IPS DF 4.7 (cell line): ENCODE data around the gene NEK6.
A peak's percentile ranks its signal among the peaks of the same experiment; 100 is the strongest.

Experiments
- DNase-seq: peaks from one replicate; pipeline ENCODE4 v3.0.0-alpha.2; 2013; ENCODE audit warnings: low spot score; ENCODE audit errors: extremely low read depth

NEK6 gene

DNA sequence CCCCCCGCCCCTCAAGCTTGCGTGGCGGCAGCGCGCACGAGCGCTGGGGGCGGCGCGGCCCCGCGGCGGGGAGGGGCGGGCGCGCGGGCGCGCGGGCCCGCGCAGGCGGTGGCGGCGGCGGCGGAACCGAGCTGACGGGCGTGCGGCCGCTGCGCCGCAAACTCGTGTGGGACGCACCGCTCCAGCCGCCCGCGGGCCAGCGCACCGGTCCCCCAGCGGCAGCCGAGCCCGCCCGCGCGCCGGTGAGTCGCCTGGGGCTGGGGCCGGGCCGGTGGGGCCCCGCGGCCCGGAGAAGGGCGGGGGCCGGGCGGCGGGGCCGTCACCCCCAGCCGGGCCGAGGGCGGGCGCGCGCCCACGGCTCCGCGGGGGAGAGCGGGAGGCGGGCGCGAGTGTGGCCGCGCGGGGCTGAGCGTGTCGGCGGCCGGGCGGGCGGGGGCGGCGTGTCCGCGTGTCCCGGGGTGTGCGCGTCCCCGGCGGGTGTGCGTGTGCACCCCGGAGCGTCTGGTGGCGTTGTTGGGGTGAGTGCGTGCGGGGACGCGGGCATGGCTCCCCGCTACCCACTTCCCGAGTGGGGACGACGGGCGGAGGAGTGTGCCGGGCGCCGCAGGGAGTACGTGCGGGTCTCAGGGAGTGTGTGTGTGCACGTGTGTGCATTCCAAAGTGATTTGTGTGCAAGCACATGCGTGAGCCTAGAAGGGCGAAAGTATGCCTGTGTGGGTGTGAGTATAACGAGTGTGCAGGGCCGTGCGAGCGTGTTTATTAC lies at the start of gene NEK6:
Gene NEK6, plus strand, starts transcription at position 106 of the 763 bp plus-strand sequence. CDS start 44,016 bp downstream, outside the sequence.
- DNase-seq, result no peak

DNA sequence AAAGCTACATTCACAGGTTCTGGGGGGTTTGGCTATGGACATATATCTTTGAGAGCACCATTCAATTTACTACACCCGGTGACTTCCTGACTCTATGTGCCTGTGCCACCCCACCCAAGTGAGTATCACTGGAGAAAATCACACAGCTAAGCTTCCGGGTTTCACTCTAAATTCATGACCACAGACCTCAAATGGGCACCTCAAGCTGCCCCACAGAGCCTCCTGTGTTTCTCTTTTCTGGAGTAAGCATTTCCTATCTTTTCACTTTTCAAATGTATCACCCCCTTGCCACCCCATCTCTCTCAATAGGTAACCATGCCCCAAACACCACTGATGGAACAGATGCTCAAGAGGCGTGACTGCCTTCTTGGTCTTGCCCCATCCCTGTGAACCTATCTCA lies 49.2 kb upstream of the NEK6 start:
- no peak for DNase-seq

DNA sequence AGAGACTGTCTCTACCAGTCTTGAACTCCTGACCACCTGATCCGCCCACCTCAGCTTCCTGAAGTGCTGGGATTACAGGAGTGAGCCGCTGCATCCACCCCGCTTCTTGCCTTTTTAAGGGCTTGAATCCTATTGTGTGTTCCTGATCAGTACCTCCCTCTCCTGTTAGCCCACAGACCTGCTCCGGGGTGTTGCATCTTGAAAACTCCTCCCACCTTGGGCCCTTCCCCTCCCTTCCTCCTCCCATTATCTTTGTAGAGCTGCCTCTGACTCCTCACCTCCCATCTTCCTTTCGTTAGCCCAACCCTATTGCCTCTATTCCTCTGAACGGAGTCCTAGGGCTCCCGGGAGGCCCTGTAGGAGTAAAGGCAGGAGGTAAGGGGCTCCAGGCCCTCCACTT lies 48.5 kb upstream of the NEK6 start:
- DNase-seq, result peak; percentile 49

DNA sequence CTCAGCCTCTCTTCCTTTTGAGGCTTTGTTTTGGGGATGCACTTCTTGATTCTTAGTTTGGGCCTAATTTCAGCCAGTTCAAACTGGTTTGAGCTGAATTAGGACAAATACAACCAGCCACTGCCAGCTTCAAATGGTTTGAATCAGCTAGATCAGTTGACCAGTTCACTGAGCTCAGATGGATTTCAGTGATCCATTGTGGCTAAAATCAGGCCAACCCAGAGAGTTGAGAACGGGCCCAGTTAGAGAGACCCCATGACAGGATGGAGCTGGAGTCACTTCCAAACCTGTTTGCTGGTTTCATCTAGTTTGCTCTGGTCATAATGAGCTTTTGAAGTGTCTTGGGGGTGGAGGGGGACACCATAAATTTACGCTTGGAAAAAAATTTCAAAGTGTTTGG lies 48.0 kb upstream of the NEK6 start:
- no peak for DNase-seq

DNA sequence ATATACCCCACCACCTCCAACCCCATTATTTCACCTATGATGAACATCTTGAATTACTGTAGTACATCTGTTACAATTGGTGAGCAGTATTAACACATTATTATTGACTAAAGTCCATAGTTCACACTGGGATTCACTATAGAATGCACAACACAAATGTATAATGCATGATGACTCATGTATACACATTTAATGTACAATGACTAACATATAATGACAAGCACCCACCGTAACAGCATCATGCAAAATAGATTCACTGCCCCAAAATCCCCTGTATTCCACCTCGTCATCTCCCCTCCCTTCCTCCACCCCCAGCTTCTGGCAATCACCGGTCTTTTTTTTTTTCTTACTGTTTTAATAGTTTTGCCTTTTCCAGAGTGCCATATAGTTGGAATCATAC lies 47.1 kb upstream of the NEK6 start:
- no peak for DNase-seq

DNA sequence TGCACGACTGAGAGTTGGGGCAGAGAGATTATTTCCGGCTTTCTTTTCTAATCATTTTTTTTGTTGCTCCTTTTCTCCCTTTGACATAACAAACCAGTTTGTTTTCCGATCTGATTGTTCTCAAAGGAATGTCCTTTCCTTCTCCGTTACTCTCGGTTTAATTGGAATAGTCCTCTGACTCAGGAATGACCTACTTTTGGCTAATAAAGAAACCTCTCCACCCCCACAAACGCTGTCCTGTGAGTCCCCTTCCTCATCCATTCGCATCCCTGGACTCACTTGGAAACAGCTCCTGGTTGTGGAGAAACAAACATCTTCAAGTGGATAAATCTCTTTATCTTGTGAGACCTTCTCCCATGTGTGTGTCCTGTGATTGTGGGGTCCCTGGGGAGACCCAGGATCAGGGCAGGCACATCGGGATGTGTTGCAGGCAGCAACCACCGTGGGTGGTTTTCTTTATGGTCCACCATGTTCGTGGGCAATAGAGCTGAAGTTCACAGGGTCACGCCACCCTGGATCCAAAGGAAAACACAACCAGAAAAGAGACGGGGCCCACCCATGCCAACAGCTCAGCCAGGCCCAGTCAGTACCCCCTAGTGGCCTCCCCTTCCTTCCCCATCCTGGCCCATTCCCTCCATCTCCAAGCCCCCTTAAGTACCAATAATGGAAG lies 45.2 kb upstream of the NEK6 start:
- no peak for DNase-seq

DNA sequence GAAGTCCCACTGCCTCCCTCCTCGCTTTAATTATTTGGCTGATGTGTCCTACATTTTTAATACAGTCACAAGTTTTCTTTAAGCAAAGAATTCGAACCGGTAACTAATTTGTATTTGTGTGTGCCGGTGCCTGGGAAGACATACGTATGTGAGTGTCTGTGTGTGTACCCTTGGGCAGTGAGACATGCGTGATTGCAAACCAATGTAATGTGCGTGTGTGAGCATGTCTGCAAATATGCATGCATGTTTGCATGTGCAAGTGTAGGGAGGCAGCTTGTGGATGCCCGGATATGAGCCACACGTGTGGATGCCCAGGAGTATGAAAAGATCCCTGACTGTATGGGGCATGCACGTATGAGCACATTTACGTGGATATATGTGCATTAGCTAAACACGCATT lies 44.4 kb upstream of the NEK6 start:
- DNase-seq, result no peak

DNA sequence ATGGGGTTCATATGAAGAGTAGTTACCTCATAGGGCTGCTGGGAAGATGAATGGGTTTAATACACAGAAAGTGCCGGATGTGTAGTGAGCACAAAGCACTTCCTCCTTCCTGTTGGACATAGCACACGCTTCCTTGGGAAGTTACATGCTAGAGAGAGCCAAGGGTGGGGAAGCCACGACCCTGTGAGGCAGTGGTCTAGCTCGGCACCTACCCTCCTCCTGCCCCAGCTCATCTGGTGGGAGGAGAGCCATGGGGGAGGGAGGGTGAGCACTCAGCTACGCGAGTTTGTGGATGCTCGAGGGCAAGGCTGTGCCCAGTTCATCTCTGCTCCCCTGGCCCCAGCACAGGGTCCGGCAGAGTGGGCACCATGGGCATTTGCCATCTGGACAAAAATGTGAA lies 43.6 kb upstream of the NEK6 start:
- no peak for DNase-seq

DNA sequence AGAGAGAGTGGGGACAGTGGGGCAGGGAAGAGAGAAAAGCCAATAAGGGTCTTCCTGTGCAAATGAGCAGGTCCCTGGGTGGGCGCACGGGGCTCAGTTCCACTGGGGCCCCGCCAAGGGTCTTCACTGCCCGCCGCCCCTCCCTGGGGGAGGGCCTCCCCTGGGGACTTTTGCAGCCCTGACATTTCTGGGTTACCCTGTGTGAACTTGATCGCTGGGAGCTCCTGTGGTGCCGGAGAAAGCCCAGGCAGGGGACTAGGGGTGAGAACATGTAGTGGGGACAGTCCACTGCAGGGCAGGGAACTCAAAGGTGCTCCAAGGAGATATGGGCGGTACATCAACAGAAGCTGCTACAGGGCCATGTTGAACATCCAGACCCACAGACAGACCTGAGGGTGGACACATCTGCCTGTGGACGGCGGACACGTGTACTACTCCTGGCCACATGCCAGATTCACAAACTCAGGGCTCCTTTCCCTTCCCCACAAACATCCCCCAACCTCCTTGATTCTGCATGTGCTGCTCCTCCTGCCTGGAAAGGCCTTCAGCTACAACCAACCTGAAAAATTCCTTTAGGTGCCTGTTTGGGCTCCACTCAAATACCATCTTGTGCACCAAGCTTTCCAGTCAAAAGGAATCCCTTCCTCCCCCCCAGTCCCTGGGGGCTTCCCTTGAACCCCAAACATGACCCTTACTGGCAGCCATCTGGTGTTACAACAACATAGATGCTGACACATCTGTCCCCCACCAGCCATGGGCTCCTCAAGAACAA lies 43.0 kb upstream of the NEK6 start:
- DNase-seq, result no peak

DNA sequence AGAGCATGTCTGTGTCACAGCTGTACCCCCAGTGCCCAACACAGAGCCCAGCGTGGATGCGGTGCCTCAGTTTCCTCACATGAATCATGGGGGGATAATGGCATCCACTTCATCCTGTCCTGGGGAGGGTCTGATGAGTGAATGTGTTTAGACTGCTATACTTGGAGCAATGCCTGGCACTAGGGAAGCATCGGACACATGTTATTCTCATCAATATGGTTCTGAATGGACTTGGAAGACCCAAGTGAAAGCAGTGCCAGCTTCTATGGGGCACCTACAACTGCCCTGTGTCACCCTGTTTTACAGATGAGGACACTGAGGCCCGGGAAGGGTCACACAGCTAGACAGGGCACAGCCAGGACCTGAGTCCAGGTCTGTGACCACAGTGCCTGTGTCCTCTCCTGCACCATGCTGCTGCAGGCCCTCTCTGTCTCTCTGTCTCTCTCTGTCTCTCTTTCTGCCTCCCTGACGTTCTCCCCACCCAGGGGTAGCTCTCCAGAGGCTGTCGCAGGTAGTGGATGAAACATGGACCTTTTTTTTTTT lies 42.3 kb upstream of the NEK6 start:
- DNase-seq, result no peak

DNA sequence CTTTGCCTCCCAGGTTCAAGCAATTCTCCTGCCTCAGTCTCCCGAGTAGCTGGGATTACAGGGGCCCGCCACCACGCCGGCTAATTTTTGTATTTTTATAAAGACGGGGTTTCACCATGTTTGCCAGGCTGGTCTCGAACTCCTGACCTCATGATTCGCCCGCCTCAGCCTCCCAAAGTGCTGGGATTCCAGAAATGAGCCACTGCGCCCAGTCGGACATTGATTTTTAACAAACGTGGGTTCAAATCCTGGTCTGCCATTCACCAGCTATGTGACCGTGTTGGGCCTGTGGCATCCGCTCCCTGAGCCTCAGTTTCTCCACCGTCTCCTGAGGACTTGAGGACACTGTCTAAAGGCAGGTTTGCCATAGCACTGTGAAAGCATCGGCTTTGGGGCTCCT lies 41.8 kb upstream of the NEK6 start:
- DNase-seq, result no peak

DNA sequence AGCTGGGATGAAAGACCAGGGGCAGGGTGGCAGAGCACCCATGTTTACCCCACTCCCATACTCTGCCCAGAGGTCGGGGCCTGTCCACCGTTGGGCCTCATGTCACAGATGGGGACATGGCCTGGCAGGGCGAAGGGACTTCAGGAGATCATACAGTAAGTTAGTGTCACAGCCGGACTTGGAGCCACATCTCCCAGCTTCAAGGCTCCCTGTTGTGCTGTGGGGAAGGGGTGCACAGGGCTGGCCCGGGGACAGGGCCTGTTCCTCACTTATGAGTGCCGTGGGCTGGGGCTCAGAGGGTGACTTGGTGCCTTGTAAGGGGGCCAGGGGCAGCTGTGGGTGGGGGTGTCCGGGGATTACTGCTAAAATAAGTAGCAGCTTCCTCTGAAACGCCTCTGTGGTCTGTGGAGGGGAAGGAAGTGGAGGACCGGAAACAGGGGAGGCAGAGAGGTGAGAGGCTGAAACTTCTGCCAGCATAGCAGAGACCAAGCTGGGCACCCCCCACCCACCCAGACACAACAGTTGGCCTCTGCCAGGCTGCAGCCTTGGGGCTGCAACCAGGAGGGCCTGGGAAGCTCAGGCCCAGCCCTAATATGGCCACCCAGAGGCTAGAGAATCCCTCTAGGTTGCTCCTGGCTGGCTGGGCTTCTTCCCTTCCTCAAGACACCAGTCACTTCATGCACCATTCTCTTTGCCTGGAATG lies 41.1 kb upstream of the NEK6 start:
- no peak for DNase-seq

DNA sequence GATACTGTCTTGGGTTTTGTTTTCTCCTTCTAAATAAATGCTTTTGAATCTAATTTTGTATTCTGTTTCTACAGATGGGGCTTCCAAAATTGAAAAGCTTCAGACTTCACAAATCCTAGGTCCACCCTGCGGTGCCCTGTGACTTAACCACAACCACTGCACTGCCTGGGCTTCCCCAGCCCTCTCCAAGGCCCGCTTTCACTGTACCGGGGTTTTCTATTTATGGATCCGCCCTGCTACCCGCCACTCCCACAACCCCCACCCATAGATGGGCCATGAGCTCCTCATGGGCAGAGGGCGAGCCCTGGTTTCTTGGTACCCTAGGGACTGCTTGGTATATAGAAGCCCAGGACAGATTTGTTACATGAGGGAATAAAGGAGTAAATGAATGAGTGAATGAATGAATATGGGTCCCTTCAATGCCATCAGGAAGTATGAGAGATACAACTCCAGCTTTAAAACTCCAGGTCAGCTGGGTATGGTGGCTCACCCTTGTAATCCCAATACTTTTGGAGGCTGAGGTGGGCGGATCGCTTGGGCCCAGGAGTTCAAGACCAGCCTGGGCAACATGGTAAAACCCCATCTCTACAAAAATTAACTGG lies 39.8 kb upstream of the NEK6 start:
- no peak for DNase-seq

DNA sequence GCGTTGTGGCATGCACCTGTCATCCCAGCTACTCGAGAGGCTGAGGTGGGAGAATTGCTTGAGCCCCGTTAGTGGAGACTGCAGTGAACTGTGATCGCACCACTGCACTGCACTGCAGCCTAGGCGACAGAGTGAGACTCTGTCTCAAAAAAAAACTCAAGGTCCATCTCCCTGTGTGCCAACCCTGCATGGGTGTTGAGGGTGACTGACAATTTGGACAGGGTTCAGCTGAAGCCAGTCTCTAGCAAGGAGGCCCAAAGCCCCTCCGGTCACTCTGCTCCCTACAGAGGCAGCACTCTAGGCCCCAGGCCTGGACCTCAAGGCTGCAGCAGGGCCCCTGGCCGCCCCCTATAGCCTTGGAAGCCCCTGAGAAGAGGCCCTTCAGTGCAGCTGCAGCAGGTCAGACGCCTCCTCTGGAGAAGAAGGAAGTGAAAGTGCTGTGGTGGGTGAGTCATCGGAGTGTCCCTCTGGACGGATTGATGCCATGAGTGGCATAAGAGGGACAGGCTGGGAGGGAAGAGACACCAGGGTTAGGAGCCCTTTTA lies 39.2 kb upstream of the NEK6 start:
- DNase-seq, result no peak

DNA sequence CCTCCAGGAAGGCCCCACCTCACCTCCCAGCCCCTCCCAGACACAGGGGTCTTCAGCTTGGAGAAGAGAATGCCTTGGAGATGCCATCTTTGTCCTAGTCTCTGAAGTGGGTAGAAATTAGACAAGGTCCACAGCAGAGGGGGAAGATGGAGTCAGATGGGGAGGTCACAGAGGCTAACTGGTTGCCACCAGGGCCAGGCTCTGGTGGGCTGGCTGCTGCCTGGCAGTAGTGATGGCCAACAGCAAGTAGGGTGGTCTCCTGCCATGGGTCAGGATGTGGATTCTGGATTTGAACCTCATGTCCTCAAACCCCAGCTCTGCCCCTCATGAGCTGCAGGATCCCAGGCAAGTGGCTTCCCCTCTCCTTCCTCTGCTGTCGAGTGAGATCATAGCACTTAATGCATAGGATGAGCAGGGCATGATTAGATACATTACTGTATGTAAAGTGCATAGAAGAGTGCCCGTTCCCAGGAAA lies 38.7 kb upstream of the NEK6 start:
- DNase-seq, result no peak

DNA sequence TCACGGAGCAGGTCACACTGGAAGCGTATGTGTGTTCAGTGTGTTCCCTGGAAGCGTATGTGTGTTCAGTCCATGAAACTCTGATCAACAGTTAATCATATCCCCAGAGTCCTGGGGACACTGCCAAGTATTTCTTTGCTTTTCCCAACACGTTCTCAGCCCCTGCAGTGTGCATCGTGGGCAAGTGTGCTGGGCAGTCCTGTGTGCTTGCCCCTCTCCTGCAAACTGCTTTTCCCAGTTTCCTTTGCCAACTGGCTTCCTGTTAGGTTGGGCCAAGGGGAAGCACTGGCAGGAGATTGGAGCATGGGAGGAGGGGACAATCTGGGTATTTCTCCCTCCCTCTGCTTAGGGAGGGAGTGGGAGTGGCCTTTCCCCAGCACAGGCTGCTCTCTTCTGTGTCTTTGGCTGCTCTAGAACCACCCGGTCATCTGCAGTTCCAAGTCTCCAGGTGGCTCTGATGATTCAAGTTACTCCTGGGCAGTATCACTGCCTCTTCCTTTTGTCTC lies 36.8 kb upstream of the NEK6 start:
- DNase-seq, result no peak

DNA sequence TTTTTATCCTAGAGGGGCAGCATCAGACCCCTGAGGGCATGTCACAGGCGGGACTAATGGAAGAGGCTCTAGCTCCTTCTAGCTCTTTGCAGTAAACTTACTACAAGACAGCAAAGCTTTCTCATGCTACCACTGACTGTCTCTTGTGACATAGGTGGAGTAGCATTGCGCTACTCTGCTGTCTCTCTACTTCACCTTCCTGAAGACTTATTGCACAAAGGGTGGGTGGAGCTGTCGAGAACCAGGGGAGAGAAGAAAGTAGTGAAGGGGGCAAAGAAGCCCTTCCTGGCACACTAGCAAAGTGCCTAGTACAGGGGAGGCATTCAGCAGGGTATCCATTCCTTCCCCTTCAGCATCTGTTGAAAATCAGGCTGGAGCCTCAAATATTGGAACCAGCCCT lies 36.1 kb upstream of the NEK6 start:
- no peak for DNase-seq

DNA sequence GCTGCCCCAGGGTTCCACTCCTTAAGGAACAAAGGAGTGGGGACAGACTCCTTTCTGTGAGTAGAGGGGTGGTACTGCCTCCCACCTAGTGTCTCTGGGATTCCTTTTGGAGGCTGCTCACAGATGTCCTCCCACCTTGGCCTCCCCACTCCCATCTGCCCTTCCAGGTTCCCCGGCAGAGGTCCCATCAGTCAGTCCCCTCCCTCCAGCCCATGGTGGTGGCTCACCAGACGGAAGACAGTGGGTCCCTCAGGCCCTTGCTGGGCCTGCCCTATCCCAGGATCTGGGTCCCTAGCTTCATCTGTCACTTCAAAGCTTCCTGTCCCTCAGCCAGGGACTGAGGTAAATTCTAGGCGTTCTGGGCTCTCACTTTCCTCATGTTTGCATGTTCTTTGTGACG lies 35.6 kb upstream of the NEK6 start:
- DNase-seq, result no peak

DNA sequence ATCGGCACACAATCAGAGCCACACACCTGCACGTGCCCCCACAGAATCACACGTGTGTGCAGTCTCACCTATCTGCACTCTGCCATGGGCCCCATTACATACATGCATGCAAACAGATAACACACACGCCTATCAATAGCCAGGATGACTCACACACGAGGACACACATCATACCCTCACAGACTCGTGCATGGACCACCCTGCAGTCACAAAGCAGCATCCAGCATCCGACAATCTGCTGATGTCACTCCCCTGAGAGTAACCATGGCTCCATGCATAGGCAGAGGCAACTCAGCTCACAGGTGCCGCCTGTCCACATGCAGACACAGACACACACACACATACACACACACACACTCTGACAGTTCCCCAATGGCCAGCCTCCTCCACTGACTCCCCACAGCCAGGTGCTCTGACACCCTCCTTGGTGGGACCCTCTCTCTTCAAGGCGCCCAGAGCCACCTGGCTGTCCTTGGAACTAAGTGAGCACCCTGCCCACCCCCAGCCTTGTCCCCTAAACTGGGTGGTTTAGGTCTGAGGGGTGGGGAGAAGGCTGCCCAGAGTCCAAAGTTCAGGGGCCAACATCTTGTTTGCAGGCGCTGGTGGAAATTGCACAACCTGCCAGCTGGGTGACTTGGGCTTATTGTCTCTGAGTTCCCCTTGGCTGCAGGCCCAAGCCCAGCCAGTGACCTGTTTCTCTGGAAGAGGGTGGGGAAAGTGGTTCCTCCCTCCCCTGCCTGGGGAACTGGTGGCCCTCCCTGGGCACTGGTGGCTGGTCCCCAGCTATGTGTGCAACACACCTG lies 34.6 kb upstream of the NEK6 start:
- DNase-seq, result no peak

DNA sequence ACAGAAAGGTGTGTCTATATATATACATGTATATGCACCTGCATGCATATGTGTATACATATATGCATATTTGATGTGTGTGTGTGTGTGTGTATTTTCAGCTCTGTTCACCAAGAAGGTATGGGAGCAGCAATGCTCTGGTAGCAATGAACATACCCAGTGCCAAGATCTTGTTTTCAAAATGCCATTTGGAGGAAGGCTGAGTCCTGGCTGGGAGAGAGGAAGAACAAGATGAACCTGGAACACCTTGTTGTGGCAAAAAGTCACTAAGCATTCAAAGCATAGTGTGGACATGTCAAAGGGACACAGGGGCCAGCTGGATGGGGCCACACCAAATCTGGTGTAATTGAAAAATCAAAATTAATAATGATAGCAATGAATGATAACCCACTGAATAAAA lies 31.8 kb upstream of the NEK6 start:
- no peak for DNase-seq
